ENCODE results near the gene KLF16. TPM values are rescaled to one million over a fixed set of nuclear protein-coding genes. Genes with fewer than 3 reads are reported as not detected.

The KLF16 gene
- total RNA-seq, 1 donor = 7.3 TPM

GRCh38 chr19:1827566-1828278, 35.7 kb downstream of the KLF16 start:
- no peak for DNase-seq (ENCODE audit: low read depth)
- no peak overlapping the region for H3K4me3 ChIP-seq (ENCODE audit: low read depth, low read length)
- TF ChIP-seq CTCF (IDR thresholded peaks at IDR 0.05; ENCODE audit: insufficient read depth, low read length) = no peak

DNA sequence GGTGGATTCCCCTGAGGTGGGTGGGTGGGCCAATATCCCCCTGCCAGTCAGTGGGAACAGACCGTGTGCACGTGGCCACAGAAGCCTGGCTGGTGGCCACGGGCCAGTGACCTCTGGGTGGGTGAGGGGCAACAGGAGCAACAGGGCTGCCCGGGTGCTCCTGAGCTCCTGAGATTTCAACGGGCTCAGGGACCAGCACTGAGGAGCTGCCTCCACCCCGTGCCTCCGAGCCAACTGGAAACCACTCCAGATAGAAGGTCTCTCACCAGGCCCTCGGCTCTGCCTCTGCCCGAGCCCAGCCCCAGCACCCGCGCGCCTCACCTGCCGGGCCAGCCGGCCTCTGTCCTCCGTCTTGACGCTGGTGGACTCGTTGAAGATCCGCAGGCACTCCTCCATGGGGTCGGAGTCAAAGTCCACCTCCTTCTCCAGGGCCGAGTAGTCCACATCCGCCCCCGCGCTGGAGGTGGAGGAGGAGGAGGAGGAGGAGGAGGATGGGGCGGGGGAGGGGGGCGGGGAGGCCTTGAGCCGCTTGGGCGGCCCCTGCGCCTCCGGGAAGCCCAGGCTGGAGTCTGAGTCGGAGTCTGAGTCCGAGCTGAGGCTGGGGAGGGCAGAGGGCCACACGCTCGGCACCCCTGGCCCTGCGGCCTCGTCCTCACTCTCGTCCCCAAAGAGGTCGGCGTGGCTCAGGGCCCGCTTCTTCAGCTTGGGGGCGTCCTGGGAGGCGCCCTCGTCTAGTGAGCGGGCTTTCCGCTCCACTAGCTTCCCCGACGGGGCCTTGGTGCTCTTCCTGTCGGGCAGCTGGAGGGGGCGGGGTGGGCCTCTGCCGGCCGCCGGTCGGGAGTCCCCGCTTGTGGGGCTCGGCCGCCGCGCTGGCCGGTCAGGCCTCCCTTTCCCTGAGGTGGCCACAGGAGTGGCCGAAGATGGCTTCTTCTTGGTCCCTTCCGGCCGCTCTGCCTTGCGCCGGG, 36.5 kb downstream of the KLF16 start:
- TF ChIP-seq CTCF (IDR thresholded peaks at IDR 0.05; ENCODE audit: insufficient read depth, low read length) = no peak
- no peak overlapping the region for H3K4me3 ChIP-seq (ENCODE audit: low read depth, low read length)
- DNase-seq (ENCODE audit: low read depth) = no peak

DNA sequence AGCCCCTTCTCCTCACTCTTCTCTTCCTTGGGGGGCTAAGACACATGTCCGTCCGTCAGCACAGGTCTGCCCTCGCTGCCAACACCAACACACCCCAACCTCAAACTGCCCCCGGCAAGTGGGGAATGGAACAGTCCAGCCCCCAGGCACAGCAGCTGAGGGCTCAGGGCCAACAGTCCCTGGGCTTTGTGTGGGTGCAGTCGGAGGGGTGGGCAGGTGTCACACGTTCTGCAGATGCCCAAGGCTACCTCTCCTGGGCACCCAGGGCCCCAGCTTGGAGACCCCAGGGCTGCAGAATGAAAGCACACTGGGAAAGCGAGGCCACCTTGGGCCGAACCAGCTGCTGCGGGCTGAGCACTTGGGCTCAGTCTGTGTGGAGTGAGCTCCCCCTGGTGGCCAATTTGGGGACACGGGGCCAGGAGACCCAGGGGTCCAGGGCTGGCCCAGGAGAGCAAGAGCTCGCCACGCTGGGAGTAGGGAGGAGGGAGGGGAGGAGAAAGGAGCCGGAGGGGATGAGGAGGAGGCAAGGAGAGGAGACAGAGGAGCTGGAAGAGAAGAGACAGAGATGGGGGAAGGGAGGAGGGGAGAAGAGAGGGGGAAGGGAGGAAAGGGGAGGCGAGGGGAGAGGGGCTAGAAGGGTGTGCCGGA, 37.3 kb downstream of the KLF16 start:
- TF ChIP-seq CTCF (IDR thresholded peaks at IDR 0.05; ENCODE audit: insufficient read depth, low read length) = peak; percentile 94
- DNase-seq (ENCODE audit: low read depth) = peak; percentile 64
- H3K4me3 ChIP-seq (ENCODE audit: low read depth, low read length) = no peak overlapping the region

GRCh38 chr19:1824252-1824622, 39.1 kb downstream of the KLF16 start:
- no peak overlapping the region for H3K4me3 ChIP-seq (ENCODE audit: low read depth, low read length)
- DNase-seq (ENCODE audit: low read depth) = no peak
- TF ChIP-seq CTCF (IDR thresholded peaks at IDR 0.05; ENCODE audit: insufficient read depth, low read length) = no peak

GRCh38 chr19:1823539-1824251, 39.7 kb downstream of the KLF16 start:
- no peak overlapping the region for H3K4me3 ChIP-seq (ENCODE audit: low read depth, low read length)
- DNase-seq (ENCODE audit: low read depth) = no peak
- TF ChIP-seq CTCF (IDR thresholded peaks at IDR 0.05; ENCODE audit: insufficient read depth, low read length) = no peak

GRCh38 chr19:1823020-1823419, 40.4 kb downstream of the KLF16 start:
- no peak for DNase-seq (ENCODE audit: low read depth)
- no peak for TF ChIP-seq CTCF (IDR thresholded peaks at IDR 0.05; ENCODE audit: insufficient read depth, low read length)

More at GRCh38 chr19:1823020-1823419, 40.4 kb downstream of the KLF16 start:
- H3K4me3 ChIP-seq (ENCODE audit: low read depth, low read length) = no peak overlapping the region
